Dedifferentiated amniotic fluid mesenchymal stem cell (primary cell): ENCODE data around the gene TSPAN19.
"Not testable (repeated sequence)": the region's sequence is repeated elsewhere in the genome, so short reads cannot be mapped to it uniquely, and the experiment has no call there.

Experiments used
- DNase-seq: peaks from one replicate; pipeline ENCODE4 v3.0.0-alpha.2; 2016; ENCODE audit errors: extremely low spot score

Gene TSPAN19

DNA sequence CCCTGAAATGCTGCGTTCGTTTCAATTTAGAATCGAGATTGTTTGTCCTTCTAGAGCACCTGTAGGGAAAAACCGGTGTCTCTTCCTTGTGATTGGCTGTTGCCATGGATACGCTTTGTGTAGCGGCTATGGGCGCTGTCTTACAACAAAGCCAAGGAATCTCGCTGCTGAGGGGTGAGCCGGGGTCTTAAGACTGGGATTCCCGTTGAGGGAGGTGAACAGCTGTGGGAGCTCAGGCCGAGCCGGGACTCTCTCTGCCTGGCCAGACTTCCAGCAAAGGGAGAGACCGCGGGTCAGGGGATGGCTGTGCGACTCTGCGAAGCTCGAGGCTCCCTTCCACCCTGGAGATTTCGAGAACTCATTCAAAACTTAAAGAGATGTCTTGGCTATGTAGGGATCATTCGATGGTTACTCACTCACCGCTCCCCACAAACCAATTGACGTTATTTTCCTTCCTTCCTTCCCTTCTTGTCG lies at the start of gene TSPAN19, which contains the start of gene LRRIQ1:
Gene TSPAN19, minus strand, starts transcription at position 44 of the 474 bp plus-strand sequence. CDS start 6,331 bp downstream, outside the sequence.
Gene LRRIQ1, plus strand, starts transcription at position 118 of the 474 bp plus-strand sequence. CDS start 1,826 bp downstream, outside the sequence.
- peak; percentile 82 for DNase-seq

DNA sequence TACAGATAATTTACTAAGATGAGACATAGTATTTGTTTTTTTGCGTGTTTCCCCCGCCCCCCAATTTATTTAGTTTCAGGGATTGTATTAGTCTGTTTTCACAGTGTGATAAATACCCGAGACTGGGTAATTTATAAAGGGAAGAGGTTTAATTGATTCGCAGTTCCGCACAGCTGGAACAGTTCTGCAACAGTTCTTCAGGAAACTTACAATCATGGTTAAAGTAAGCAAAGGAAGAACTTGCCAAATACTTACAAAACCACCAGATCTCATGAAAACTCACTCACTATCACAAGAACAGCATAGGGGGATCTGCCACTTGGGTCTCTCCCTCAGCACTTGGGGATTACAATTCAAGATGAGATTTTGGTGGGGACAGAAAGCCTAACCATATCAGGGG lies 49.0 kb upstream of the TSPAN19 start:
- no peak for DNase-seq

DNA sequence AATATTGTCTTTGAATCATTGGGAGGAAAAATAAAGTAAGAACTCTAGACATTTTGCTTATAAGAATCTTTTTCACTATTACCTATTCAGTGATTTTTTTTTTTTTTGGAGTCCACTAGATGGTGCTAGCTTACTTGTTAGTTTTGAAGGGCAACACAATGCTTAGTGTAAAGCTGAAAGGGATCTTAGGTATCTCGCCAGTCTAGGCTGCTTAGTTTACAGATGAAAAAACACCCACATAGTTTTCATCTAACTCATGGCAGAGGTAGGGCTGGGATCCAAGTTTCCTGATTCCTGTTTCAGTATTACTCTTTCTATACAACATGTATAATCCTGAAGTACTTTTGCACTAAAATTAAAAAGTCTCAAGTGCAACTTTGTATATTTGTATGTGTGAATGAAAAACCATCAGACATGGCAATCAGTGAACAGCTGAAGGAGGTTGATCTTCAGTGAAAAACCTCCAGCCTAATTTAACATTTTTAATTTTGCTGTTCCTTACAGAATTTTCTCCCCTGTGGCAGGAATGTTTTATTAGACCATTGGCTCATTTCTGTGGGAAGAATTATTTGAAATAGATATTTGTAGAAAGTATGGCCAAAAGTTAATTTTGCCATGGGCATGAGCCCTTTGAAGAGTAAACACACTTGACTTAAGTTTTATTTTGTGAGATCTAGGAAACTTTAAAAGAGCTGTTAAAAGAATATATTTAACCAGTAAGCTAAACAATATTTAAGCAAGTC lies 40.8 kb upstream of the TSPAN19 start:
- peak; percentile 94 for DNase-seq

DNA sequence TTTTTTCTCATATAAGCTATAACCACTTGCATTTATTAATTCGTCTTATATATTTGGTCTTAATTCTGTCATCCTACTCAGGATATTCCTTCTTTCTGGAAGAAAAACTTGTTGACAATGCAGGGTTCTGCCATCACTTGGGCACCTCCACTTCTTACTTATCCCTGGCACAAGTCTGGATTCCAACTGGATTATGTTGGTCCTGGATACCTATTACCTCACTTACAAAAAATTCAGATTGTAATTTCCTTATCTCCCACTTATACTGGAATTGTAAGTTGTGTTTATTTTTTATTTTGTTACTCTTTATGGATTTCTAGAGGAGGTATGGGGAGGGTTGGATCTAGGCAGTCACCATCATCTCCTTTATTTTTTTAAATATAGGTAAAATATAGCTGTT lies 36.7 kb upstream of the TSPAN19 start:
- DNase-seq, result no peak

DNA sequence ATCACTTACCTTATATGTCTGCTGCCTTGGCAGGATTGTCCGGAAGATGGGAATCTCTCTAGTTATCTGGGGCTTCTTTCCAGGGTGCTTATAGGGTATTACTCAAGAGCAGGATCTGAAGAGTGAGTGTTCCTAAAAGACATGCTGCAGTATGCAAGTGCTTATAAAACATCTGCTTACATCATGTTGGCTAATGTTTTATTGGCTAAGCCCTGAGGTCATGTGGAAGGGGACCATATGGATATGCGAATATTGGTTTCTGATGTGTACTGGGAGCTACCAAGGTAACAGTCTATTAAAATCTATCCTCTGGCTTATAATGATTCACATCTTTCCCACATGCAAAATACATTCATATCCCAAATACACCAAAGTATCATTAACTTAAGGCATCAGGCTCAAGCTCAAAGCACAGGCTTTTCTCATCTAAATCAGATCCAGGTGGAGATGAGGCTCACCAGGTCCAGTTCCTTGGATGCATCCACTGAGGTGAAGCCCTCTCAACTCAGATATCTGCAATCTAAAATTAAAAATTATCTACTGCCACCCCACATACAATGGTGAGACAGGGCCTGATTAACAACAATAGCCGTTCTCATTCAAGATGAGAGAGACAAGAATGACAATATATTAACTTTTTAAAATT lies 29.9 kb upstream of the TSPAN19 start:
- DNase-seq, result no peak

DNA sequence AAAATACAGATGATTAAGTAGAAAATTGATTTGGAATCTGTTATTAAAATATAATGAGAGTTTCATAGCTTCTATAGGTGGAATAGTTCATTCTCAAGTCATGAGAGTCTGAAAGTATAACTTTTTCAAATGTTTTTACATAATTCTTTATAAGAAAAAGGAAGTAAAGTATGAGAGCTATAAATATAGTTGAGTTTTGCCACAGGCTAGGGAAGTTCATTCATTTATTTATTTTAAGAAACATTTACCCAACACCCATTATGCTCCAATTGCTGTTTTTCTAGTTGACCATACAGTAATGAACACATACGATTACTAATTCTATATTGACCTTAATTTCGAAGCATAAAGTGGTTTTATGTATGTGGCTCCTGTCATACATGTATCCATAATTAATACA lies 24.8 kb upstream of the TSPAN19 start:
- DNase-seq, result no peak

DNA sequence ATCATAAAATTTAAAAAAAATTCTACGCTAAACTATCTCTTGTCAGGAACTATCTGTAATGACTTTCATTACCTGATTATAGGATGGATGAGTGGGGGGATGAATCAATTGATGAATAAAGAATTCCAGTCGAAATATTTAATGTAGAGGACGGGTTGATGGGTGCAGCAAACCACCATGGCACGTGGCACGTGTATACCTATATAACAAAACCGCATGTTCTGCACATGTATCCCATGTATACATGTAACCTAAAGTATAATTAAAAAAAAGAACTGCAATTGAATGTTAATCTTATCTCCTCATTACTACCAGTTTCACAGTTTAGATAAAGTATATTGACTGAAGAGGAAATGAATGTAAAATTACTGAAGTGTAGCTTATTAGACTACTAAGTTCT lies 23.5 kb upstream of the TSPAN19 start:
- no peak for DNase-seq

DNA sequence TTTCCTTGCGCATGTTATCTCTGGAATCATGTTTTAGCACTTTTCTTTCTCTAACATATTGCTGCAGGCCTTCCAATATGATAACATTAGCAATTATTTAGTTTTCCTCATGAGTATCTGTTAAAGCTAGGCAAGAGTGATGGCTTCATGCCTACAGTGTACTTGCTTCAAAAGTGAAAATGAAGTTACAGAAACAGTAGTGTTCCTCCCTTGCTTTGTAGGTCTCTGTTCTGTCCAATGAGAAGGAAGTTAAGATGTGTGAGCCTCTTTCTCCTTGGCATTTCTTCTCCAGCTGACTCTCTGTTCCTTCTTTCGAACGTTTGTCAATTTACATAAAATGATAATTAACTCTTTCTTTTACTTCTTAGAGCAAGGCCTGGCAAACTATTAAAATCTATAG lies 22.3 kb upstream of the TSPAN19 start:
- DNase-seq, result no peak

DNA sequence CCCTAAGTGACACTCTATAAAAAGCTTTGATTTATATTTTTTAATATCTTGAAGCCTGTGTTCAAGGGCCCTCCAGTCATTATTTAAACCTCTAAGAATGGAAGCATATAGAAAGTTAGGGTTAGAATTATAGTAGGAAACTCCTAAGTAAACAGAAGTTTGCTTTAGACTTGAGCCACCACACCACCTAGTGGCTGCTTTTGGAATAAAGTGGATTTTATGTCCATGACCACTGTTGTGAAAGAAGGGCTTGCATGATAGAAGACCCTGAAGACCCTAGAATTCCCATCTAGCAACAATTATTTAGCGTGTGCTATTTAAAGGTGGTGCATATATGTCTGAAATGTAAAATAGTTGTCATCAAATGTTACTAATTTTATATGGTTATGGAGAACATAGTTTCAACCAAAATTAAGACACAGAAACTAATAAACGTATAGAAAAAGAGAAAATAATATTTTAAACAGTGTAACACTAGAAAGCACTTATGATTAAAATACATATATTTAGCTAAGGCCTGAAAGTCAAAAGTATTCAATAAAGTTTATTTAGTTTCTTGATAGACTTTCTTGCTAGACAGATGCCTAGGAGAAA lies 21.4 kb upstream of the TSPAN19 start:
- DNase-seq, result peak; percentile 65

DNA sequence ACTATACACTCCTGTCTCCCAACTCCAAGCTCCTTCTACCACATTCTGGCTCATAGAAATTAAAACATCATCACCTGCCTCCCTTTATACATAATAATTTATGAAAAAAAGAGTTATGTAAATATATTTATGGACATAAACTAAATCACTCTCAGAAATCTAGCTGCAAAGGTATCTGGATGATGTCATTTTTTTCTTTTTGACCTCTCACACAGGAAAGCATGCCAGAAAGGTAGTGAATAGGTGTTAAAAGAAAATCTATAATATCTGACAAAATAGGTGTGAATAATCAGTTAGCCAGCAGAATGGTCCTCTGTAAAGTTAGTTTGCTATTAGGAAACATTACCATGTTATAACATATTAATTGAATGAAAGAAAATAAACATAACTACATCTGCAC lies 7.8 kb upstream of the TSPAN19 start:
- DNase-seq, result no peak

DNA sequence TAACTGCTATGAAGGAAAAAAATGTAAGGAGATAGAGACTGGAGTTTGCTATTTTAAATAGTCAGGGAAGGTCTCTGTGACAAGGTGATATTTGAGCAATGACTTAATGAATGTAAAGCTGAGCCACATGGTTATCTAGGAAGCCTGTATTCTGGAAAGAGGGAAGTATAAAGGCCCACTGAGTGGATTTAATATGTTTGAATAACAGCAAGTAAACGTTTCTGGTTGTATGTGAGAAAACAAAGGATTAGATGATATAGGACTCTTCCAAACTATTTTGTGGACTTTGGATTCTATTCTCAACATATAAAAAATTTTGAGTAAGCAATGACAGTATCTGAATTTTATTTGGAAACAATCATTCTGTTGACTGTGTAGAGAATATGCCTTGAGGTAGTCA lies 5.3 kb upstream of the TSPAN19 start:
- no peak for DNase-seq

DNA sequence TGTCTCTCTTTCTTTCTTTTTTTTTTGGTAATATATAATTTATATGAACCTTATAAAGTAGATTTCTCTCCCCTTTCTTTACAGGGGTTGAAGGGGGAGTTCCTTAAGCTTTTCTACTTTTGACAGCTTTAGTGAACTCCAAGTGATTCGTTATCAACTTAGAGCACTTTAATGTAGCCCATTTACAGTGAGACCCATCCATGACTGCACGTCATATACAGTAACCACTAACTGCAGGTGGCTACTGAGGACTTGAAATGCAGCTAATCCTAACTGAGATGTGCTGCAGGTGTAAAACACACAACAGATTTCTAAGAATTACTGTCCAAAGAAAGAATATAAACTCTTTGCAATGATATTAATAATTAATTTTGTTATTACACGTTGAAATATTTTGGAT lies 656 bp upstream of the TSPAN19 start:
- no peak for DNase-seq

DNA sequence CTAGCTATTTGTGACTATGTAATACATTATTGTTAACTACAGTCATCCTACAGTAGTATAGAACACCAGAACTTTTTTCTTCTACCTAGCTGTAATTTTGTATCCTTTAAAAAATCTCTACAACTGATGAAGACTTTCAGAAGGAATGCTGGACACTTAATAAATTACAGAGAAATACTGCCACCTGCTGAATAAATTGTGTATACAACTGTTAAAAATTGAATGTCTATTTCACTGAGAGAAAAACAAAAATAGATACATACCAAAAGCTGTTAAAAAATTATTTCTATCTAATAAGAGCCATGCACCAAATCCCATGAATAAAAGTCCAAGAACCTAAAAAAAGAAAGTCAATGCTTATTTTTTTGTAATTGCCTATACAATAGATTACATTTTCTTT lies 6.6 kb downstream of the TSPAN19 start:
- DNase-seq, result peak; percentile 72

DNA sequence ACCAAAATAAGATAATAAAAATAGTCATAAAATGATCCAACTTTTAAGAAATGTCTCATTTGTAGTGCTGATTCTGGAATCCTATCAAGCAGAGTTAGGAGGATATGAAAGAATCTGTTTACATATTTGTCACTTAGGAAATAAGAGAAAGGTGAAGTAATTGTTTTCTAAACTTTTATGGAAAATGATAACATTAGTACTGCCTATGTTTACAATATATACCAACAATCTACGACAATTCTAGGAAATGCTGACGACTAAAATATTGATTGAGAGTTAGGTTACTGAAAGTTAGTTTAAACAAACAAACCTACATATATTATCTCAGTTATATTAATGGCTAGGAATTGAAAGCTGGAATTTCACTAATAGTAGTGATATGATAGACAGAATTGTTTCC lies 18.0 kb downstream of the TSPAN19 start:
- no peak for DNase-seq

DNA sequence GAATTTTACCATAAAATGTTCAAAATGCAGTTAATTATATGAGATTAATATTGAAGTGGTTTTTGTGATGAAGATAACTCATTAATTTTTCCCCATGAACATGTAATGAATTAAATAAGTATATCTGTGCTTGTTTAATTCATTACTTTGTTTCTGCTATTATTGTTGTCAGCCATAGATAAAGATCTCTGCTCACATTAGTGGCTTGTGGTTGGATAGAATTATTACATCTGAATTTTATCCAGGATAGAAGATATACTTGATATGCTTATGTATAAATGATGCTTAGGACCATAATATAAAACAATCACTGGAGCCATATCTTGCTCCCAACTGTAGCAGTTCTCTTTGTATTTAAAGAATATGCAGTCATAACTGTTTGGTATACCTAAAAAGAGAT lies 18.5 kb downstream of the TSPAN19 start:
- no peak for DNase-seq

DNA sequence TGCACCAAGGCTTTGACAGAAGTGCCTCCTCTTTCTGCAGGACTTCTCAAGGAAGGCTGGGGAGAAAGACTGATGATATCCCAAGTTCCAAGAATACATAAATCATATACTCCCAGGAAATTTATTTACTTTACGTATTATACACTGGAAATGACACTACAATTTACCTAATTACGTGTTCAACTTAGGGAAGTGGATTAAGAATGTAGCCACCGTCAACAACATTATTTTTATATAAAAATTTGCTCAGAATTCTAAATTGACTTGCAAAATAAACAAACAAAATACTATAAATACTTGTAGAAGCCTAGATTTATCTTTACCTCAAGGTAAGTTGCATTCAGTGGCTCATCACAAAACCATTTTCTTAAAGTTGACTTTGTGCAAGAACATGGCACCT lies 18.9 kb downstream of the TSPAN19 start:
- DNase-seq, result no peak

DNA sequence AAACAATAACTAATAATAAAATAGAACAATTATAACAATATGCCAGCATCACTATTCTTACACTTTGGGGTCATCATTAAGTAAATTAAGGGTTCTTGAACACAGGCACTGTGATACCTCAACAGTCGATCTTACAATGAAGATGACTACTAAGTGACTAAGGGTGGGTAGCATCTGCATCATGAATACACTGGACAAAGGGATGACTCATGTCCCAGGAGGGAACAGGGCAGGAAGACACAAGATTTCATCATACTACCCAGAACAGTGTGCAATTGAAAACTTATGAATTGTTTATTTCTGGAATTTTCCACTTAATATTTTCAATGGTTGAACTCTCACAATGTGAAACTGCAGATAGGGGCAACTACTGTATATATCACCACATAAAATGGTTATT lies 19.7 kb downstream of the TSPAN19 start:
- peak; percentile 86 for DNase-seq

DNA sequence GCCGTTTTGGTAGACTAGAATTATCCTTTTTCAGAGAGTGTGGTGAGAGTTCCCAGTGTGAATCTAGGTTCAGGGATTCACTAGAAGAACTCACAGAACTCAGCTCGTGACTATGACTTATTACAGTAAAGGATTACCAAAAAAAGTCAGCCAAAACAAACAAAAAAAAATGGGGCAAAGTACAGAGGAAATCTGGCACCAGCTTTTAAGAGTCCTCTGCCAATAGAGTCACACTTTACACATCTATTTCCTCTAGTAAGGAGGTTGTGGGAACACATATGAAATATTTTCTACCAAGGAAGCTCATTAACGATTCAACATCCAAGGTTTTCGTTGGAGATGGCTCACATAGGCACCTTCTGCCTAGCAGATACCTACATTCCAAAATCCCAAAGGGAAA lies 28.2 kb downstream of the TSPAN19 start:
- no peak for DNase-seq

DNA sequence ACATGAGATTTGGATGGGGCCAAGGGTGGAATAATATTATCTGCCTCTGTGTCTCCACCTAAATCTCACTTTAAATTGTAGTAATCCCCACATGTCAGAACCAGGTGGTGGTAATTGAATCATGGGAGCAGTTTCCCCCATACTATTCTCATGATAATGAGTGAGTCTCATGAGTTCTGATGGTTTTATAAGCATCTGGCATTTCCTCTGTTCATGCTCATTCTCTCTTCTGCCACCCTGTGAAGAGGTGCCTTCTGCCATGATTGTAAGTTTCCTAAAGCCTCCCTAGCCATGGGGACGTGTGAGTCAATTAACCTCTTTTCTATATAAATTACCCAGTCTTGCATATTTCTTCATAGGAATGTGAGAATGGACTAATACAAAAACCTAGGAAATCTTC lies 29.9 kb downstream of the TSPAN19 start:
- DNase-seq, result no peak

DNA sequence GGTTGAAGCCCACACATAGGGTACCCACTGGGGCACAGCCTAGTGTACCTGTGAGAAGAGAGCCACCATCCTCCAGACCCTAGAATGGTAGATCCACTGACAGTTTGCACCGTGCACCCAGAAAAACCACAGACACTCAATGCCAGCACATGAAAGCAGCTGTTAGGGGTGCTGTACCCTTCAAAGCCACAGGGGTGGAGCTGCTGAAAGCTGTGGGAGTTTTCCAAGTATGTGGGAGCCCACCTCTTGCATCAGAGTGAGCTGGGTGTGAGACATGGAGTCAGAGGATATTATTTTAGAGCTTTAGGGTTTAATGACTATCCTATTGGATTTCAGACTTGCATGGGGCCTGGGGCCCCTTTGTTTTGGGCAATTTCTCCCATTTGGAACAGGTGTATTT lies 30.5 kb downstream of the TSPAN19 start:
- no peak for DNase-seq

DNA sequence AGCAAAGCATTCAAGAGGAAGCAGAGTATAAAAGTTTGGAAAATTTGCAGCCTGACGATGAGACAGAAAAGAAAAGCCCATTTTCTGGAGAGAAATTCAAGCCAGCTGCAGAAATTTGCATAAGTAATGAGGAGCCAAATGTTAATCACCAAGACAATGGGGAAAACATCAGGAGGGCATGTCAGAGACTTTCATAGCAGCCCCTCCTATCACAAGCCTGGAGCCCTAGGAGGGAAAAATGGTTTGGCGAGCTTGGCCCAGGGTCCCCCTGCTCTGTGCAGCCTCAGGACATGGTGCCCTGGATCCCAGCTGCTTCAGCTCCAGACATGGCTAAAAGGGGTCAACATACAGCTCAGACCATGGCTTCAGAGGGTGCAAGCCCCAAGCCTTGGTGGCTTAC lies 31.0 kb downstream of the TSPAN19 start:
- DNase-seq, result not testable (repeated sequence)

DNA sequence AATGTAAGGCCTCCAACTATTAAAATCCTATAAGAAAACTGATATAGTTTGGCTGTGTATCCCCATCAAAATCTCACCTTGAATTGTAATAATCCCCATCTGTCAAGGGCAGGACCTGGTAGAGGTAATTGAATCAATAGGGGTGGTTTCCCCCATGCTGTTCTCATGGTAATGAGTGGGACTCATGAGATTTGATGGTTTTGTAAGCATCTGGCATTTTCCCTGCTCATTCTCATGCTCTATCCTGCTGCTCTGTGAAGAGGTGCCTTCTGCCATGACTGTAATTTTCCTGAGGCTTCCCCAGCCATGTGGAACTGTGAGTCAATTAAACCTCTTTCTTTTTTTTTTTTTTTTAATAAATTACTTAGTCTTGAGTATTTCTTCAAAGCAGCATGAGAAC lies 31.9 kb downstream of the TSPAN19 start:
- DNase-seq, result no peak

DNA sequence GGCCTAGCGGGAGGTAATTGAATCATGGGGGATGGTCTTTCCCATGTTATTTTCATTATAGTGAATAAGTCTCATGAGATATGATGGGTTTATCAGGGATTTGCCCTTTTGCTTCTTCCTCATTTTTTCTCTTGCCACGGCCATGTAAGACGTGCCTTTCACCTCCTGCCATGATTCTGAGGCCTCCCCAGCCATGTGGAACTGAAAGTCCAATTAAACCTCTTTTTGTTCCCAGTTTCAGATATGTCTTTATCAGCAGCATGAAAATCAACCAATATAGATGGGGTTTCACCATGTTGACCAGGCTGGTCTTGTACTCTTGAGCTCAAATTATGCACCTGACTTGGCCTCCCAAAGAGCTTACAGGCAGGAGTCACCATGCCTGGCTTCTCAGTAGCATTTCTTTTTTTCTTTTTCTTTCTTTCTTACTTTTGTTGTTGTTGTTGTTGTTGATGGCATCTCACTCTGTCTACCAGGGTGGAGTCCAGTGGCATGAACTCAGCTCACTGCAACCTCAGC lies 33.2 kb downstream of the TSPAN19 start:
- no peak for DNase-seq
